ENCODE data around the gene PTH1R.

- TF ChIP-seq CTCF (IDR thresholded peaks at IDR 0.05; ENCODE audit: insufficient read depth, low read length), result no peak
- no peak for TF ChIP-seq POLR2AphosphoS5 (IDR thresholded peaks at IDR 0.05; ENCODE audit: low read depth)
- TF ChIP-seq, protein P1, sequence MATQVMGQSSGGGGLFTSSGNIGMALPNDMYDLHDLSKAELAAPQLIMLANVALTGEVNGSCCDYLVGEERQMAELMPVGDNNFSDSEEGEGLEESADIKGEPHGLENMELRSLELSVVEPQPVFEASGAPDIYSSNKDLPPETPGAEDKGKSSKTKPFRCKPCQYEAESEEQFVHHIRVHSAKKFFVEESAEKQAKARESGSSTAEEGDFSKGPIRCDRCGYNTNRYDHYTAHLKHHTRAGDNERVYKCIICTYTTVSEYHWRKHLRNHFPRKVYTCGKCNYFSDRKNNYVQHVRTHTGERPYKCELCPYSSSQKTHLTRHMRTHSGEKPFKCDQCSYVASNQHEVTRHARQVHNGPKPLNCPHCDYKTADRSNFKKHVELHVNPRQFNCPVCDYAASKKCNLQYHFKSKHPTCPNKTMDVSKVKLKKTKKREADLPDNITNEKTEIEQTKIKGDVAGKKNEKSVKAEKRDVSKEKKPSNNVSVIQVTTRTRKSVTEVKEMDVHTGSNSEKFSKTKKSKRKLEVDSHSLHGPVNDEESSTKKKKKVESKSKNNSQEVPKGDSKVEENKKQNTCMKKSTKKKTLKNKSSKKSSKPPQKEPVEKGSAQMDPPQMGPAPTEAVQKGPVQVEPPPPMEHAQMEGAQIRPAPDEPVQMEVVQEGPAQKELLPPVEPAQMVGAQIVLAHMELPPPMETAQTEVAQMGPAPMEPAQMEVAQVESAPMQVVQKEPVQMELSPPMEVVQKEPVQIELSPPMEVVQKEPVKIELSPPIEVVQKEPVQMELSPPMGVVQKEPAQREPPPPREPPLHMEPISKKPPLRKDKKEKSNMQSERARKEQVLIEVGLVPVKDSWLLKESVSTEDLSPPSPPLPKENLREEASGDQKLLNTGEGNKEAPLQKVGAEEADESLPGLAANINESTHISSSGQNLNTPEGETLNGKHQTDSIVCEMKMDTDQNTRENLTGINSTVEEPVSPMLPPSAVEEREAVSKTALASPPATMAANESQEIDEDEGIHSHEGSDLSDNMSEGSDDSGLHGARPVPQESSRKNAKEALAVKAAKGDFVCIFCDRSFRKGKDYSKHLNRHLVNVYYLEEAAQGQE (IDR thresholded peaks at IDR 0.05; ENCODE audit: insufficient replicate concordance, low read depth), result no peak
Measured at GRCh38 chr3:46922871-46923558, 45.5 kb downstream of the PTH1R start.
